ENCODE data around the gene FAM184A.
"Not testable (repeated sequence)": the region's sequence is repeated elsewhere in the genome, so short reads cannot be mapped to it uniquely, and the experiment has no call there.

Gene FAM184A

GRCh38 chr6:119009266-119009665 is 69.2 kb downstream of the FAM184A start:
- not testable (repeated sequence) for DNase-seq

GRCh38 chr6:119006974-119007373 is 71.5 kb downstream of the FAM184A start:
- no peak for DNase-seq

GRCh38 chr6:119002069-119002468 is 76.4 kb downstream of the FAM184A start:
- no peak for DNase-seq

GRCh38 chr6:118999494-119000040 is 78.9 kb downstream of the FAM184A start:
- no peak for DNase-seq

- DNase-seq, result not testable (repeated sequence)
Observed at GRCh38 chr6:118997426-118997825, 81.0 kb downstream of the FAM184A start.

GRCh38 chr6:118996289-118996820 is 82.1 kb downstream of the FAM184A start:
- DNase-seq, result no peak

GRCh38 chr6:118993803-118994251 is 84.6 kb downstream of the FAM184A start:
- no peak for DNase-seq

GRCh38 chr6:118993358-118993757 is 85.1 kb downstream of the FAM184A start:
- no peak for DNase-seq

- no peak for DNase-seq
Observed at GRCh38 chr6:118992186-118992795, 86.2 kb downstream of the FAM184A start.

- DNase-seq, result no peak
Observed at GRCh38 chr6:118986312-118986711, 92.2 kb downstream of the FAM184A start.

GRCh38 chr6:118985123-118985830 is 93.2 kb downstream of the FAM184A start:
- no peak for DNase-seq

- DNase-seq, result no peak
Observed at GRCh38 chr6:118984342-118984741, 94.1 kb downstream of the FAM184A start.

GRCh38 chr6:118982575-118982911 is 95.9 kb downstream of the FAM184A start:
- no peak for DNase-seq

- DNase-seq, result peak; percentile 47
Observed at GRCh38 chr6:118981884-118982574, 96.4 kb downstream of the FAM184A start.

- DNase-seq, result no peak
Observed at GRCh38 chr6:118980063-118980462, 98.4 kb downstream of the FAM184A start.

- DNase-seq, result no peak
Observed at GRCh38 chr6:118974790-118975189, 103.7 kb downstream of the FAM184A start.

- no peak for DNase-seq
Observed at GRCh38 chr6:118971682-118972081, 106.8 kb downstream of the FAM184A start.

GRCh38 chr6:118970866-118971265 is 107.6 kb downstream of the FAM184A start:
- DNase-seq, result no peak

GRCh38 chr6:118968416-118968815 is 110.0 kb downstream of the FAM184A start:
- peak; percentile 11 for DNase-seq

GRCh38 chr6:118967239-118967638 is 111.2 kb downstream of the FAM184A start:
- DNase-seq, result no peak

- DNase-seq, result no peak
Observed at GRCh38 chr6:118965843-118966370, 112.6 kb downstream of the FAM184A start.

GRCh38 chr6:118965371-118965770 is 113.1 kb downstream of the FAM184A start:
- DNase-seq, result no peak

- DNase-seq, result peak; percentile 12
Observed at GRCh38 chr6:118963003-118963402, 115.5 kb downstream of the FAM184A start.

All from NCI-H2171 treated with DMSO at 0.1 percent for 48 hours (cell line).